Measurements from ENCODE around the gene RASAL2. TPM values are rescaled to one million over a fixed set of nuclear protein-coding genes. Genes with fewer than 3 reads are reported as not detected.

The RASAL2 gene
- polyA plus RNA-seq, 1 experiment = 27.7 TPM

- no peak for TF ChIP-seq CTCF (IDR thresholded peaks at IDR 0.05; ENCODE audit: insufficient read depth, low read depth, low read length)
- ChIA-PET POLR2A (no interaction called here), CTCF (interaction anchor here (0.9 to 2.5 kb wide), 3 partner anchors 9 to 244 kb away, joined by 3 to 10 read pairs (median 3); no protein-coding TSS in a partner anchor)
- DNase-seq (ENCODE audit: low read depth) = no peak
- Histone ChIP-seq H3K36me3 (ENCODE audit: control insufficient read depth, insufficient read depth, low read length) (no peaks in the 10 kb centered on the region), H3K27me3 (ENCODE audit: control insufficient read depth, insufficient read depth, low read length) (no peaks in the 10 kb centered on the region), H3K4me3 (ENCODE audit: low read depth, low read length) (no peak overlapping the region)
Measured at GRCh38 chr1:178275553-178275952, 181.6 kb downstream of the RASAL2 start.

GRCh38 chr1:178277793-178278530 lies 184.1 kb downstream of the RASAL2 start:
- Histone ChIP-seq H3K4me3 (ENCODE audit: low read depth, low read length) (no peak overlapping the region), H3K27me3 (ENCODE audit: control insufficient read depth, insufficient read depth, low read length) (no peaks in the 10 kb centered on the region), H3K36me3 (ENCODE audit: control insufficient read depth, insufficient read depth, low read length) (no peaks in the 10 kb centered on the region)
- POLR2A ChIA-PET = no interaction called here
- CTCF ChIA-PET = interaction anchor here (0.7 to 2.0 kb wide), 3 partner anchors 246 to 329 kb away, joined by 3 to 6 read pairs (median 4); no protein-coding TSS in a partner anchor
- no peak for TF ChIP-seq CTCF (IDR thresholded peaks at IDR 0.05; ENCODE audit: insufficient read depth, low read depth, low read length)
- DNase-seq (ENCODE audit: low read depth) = no peak

- CTCF ChIA-PET = interaction anchor here (2.0 kb wide), 1 partner anchor 248 kb away, joined by 4 read pairs; no protein-coding TSS in a partner anchor
Measured at GRCh38 chr1:178278916-178279686, 185.2 kb downstream of the RASAL2 start.

GRCh38 chr1:178282949-178283367 lies 189.1 kb downstream of the RASAL2 start:
- ChIA-PET POLR2A (no interaction called here), CTCF (interaction anchor here (0.6 to 4.5 kb wide), 14 partner anchors 10 to 352 kb away, joined by 3 to 60 read pairs (median 3); no protein-coding TSS in a partner anchor)
- Histone ChIP-seq H3K36me3 (ENCODE audit: control insufficient read depth, insufficient read depth, low read length) (0 out of 2 replicates have a peak, but pooled peaks cover 3% of the 10 kb centered on the region), H3K4me3 (ENCODE audit: low read depth, low read length) (no peak overlapping the region), H3K27me3 (ENCODE audit: control insufficient read depth, insufficient read depth, low read length) (no peaks in the 10 kb centered on the region)
- TF ChIP-seq CTCF (IDR thresholded peaks at IDR 0.05; ENCODE audit: insufficient read depth, low read depth, low read length) = peak; percentile 62
- DNase-seq (ENCODE audit: low read depth) = no peak

More at GRCh38 chr1:178278916-178279686, 185.2 kb downstream of the RASAL2 start:
- POLR2A ChIA-PET = no interaction called here
- Histone ChIP-seq H3K27me3 (ENCODE audit: control insufficient read depth, insufficient read depth, low read length) (no peaks in the 10 kb centered on the region), H3K4me3 (ENCODE audit: low read depth, low read length) (no peak overlapping the region), H3K36me3 (ENCODE audit: control insufficient read depth, insufficient read depth, low read length) (0 out of 2 replicates have a peak, but pooled peaks cover 2% of the 10 kb centered on the region)
- DNase-seq (ENCODE audit: low read depth) = no peak
- TF ChIP-seq CTCF (IDR thresholded peaks at IDR 0.05; ENCODE audit: insufficient read depth, low read depth, low read length) = no peak

- DNase-seq (ENCODE audit: low read depth) = no peak
- Histone ChIP-seq H3K36me3 (ENCODE audit: control insufficient read depth, insufficient read depth, low read length) (0 out of 2 replicates have a peak, but pooled peaks cover 3% of the 10 kb centered on the region), H3K27me3 (ENCODE audit: control insufficient read depth, insufficient read depth, low read length) (no peaks in the 10 kb centered on the region), H3K4me3 (ENCODE audit: low read depth, low read length) (no peak overlapping the region)
- TF ChIP-seq CTCF (IDR thresholded peaks at IDR 0.05; ENCODE audit: insufficient read depth, low read depth, low read length) = no peak
- POLR2A ChIA-PET = no interaction called here
- CTCF ChIA-PET = interaction anchor here (0.6 to 4.5 kb wide), 11 partner anchors 17 to 352 kb away, joined by 3 to 60 read pairs (median 4); no protein-coding TSS in a partner anchor
Measured at GRCh38 chr1:178283409-178283808, 189.5 kb downstream of the RASAL2 start.
